Ectodermal cell (in vitro differentiated cells): ENCODE results near the gene OVOL1. TPM values are rescaled to one million over a fixed set of nuclear protein-coding genes. Genes with fewer than 3 reads are reported as not detected.
"Not testable (repeated sequence)": the region's sequence is repeated elsewhere in the genome, so short reads cannot be mapped to it uniquely, and the experiment has no call there.

Experiments
- H3K27ac ChIP-seq: 2 replicates; pipeline ENCODE4 v1.7.0; 2013; ENCODE audit warnings: mild to moderate bottlenecking, low read depth, low read length; ENCODE audit not compliant: insufficient read depth, poor library complexity, severe bottlenecking
- H3K27me3 ChIP-seq: 2 replicates; pipeline ENCODE4 v1.7.0; 2013; ENCODE audit warnings: mild to moderate bottlenecking, low read length; ENCODE audit not compliant: insufficient read depth, control insufficient read depth, poor library complexity, severe bottlenecking
- H3K36me3 ChIP-seq: one replicate; pipeline ENCODE4 v1.7.0; 2013; ENCODE audit warnings: low read length; ENCODE audit not compliant: control insufficient read depth, insufficient read depth
- H3K4me1 ChIP-seq: one replicate; pipeline ENCODE4 v1.7.0; 2013; ENCODE audit warnings: low read length; ENCODE audit not compliant: control insufficient read depth, insufficient read depth
- H3K4me3 ChIP-seq: 2 replicates; pipeline ENCODE4 v1.7.0; 2013; ENCODE audit warnings: low read depth, low read length, control low read depth; ENCODE audit not compliant: insufficient read depth
- H3K9me3 ChIP-seq: 2 replicates; pipeline ENCODE4 v1.7.0; 2013; ENCODE audit warnings: mild to moderate bottlenecking, low read length, moderate library complexity; ENCODE audit not compliant: control insufficient read depth
- WGBS, 2 experiments: methylation state at CpG; one replicate each; pipeline ENCODE4 v1.1.7; 2013; ENCODE audit warnings: missing lambda C conversion rate in 2 of 2; 5-methylcytosine and 5-hydroxymethylcytosine counted together
- polyA plus RNA-seq, 4 experiments: library from polyadenylated mRNA; stranded (reverse); fragments of 50-300 nt; gene quantifications; one replicate each; pipeline ENCODE4 v1.2.3, GENCODE V29; 2013

OVOL1 gene
- not detected for polyA plus RNA-seq (2013, experiment 1 of 4)
- not detected for polyA plus RNA-seq (2013, experiment 2 of 4)
- 0.11 TPM for polyA plus RNA-seq (2013, experiment 3 of 4)
- polyA plus RNA-seq (2013, experiment 4 of 4), result not detected

- Histone ChIP-seq H3K9me3 (no peaks in the 10 kb centered on the region), H3K4me1 (peaks cover 9% of the 10 kb centered on the region), H3K36me3 (no peaks in the 10 kb centered on the region), H3K4me3 (peak within 1 kb of the TSS; percentile 10), H3K27me3 (peaks cover 83% of the 10 kb centered on the region), H3K27ac (no peak within 1 kb of the TSS)
- WGBS, 2 experiments, result 1 to 2% methylated on average over 107 to 109 of the region's 112 CpGs
These were observed at the start of gene OVOL1 for GRCh38 chr11:65786786-65787636. OVOL1 (plus strand) TSS chr11:65787063; CDS start chr11:65787374, 311 bp downstream.

DNA sequence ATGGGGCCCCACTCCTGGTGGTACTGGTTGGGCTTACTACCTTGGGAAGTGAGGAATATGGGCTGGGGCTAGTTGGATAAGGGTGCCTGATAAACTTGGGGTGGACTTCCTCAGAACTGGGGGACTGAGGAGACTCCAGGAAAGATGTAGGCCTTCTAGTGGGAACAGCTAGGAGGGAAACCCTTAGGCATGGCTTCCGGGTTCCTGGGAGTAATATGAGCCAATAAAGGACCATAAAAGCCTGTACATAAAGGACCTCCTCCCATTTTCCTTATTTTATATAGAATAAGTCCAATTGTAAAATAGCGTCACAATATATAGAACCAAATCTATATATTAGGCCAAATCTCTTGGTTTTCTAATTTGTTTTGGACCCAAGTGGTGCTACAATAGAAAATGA is 47.8 kb upstream of the OVOL1 start:
- no peak overlapping the region for H3K27ac ChIP-seq
- no peaks in the 10 kb centered on the region for H3K36me3 ChIP-seq
- no peaks in the 10 kb centered on the region for H3K9me3 ChIP-seq
- 67 to 82% methylated on average over 1 of the region's 2 CpGs for WGBS, 2 experiments
- no peaks in the 10 kb centered on the region for H3K4me1 ChIP-seq
- no peaks in the 10 kb centered on the region for H3K27me3 ChIP-seq
- no peak overlapping the region for H3K4me3 ChIP-seq

DNA sequence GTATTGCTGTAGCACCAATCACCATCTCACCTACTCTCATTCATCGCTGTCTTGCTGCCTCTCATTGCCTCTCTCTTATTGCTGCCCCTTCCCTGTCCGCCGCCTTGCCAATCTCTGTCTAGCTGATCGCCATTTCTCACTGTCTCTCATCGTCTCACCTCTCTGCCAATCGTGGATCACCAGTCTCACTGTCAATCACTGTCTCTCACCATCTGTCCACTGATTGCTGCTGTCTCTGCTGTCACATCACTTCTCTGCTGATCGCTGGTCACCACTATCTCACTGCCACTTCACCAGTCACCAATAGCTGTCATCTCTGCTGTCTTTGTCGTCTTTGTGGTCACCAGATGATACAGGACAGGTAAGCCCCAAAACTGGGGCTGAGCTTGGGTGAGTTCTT is 45.7 kb upstream of the OVOL1 start:
- Histone ChIP-seq H3K36me3 (no peaks in the 10 kb centered on the region), H3K9me3 (no peaks in the 10 kb centered on the region), H3K4me3 (no peak overlapping the region), H3K27me3 (no peaks in the 10 kb centered on the region), H3K4me1 (no peaks in the 10 kb centered on the region), H3K27ac (no peak overlapping the region)
- 74 to 77% methylated on average over 8 of the region's 8 CpGs for WGBS, 2 experiments

GRCh38 chr11:65742353-65742752 is 44.5 kb upstream of the OVOL1 start:
- Histone ChIP-seq H3K4me1 (no peaks in the 10 kb centered on the region), H3K36me3 (no peaks in the 10 kb centered on the region), H3K4me3 (no peak overlapping the region), H3K27me3 (no peaks in the 10 kb centered on the region), H3K9me3 (no peaks in the 10 kb centered on the region), H3K27ac (no peak overlapping the region)
- WGBS, 2 experiments, result 85 to 92% methylated on average over 1 of the region's 1 CpG

GRCh38 chr11:65743681-65744025 is 43.2 kb upstream of the OVOL1 start:
- no peaks in the 10 kb centered on the region for H3K27me3 ChIP-seq
- whole genome bisulfite sequencing, 2 experiments, result 88 to 89% methylated on average over 10 of the region's 10 CpGs
- H3K36me3 ChIP-seq, result no peaks in the 10 kb centered on the region
- H3K4me1 ChIP-seq, result no peaks in the 10 kb centered on the region
- no peak overlapping the region for H3K4me3 ChIP-seq
- H3K9me3 ChIP-seq, result no peaks in the 10 kb centered on the region
- no peak overlapping the region for H3K27ac ChIP-seq

DNA sequence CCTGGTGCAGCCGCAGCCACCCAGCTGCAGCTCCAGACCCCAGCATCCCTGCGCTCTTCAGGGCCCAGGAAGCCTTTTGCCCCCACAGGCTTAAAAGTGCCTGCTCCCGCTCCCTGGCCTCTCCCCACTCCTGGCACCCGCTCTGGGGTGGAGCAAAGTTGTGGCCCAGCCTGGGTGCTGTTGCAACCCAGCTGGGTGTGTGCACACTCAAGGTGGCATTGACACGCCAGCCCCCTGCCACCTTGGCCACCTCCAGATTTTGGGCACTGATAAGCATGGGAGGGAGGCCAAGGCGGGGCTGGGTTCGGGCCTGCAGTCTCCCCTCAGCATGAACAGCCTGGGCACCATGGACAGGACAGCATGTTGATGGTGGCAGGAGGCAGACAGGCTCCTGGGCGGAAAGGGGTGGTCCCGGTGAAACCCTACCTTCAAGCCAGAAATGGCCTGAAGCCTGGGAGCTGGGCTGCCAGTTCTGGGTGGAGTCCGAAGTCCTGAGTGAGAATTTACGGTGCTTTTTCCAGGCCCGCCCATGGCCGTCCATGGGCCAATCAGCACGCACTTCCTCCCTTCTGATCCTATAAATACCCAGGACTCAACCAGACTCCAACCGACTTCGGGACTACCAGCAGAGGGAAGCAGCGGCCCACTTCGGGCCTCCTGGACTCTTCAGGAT is 42.7 kb upstream of the OVOL1 start:
- 83 to 86% methylated on average over 18 of the region's 18 CpGs for WGBS, 2 experiments
- Histone ChIP-seq H3K27ac (no peak overlapping the region), H3K4me3 (no peak overlapping the region), H3K4me1 (no peaks in the 10 kb centered on the region), H3K27me3 (peaks cover under 1% of the 10 kb centered on the region), H3K36me3 (no peaks in the 10 kb centered on the region), H3K9me3 (no peaks in the 10 kb centered on the region)

- Histone ChIP-seq H3K4me3 (no peak overlapping the region), H3K4me1 (no peaks in the 10 kb centered on the region), H3K9me3 (no peaks in the 10 kb centered on the region), H3K27ac (no peak overlapping the region), H3K36me3 (no peaks in the 10 kb centered on the region), H3K27me3 (peaks cover 5% of the 10 kb centered on the region)
- 87 to 90% methylated on average over 8 of the region's 8 CpGs for WGBS, 2 experiments
These were observed 42.2 kb upstream of the OVOL1 start for GRCh38 chr11:65744699-65745042.

DNA sequence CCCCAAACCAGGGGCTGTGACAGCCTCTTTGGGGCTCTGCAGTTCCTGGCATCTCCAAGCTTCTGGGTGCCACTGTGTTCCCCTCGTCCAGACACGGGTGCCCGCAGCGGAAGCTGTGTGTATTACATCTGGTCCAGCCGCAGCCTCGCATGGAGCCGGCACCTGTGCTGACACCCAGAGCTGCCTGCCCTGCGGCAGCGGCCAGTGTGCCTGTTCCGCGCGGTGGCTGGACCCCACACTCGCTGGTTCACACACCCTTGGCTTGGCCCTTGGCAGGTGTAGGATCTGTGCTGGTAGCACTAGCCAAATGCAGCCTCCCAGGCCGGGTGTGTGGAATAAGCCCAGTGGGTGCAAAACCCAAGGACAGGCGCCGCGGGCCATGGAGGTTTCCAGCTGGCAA is 41.8 kb upstream of the OVOL1 start:
- WGBS, 2 experiments, result 93 to 94% methylated on average over 17 of the region's 17 CpGs
- Histone ChIP-seq H3K27ac (no peak overlapping the region), H3K4me3 (no peak overlapping the region), H3K4me1 (no peaks in the 10 kb centered on the region), H3K36me3 (no peaks in the 10 kb centered on the region), H3K9me3 (no peaks in the 10 kb centered on the region), H3K27me3 (peaks cover 9% of the 10 kb centered on the region)

DNA sequence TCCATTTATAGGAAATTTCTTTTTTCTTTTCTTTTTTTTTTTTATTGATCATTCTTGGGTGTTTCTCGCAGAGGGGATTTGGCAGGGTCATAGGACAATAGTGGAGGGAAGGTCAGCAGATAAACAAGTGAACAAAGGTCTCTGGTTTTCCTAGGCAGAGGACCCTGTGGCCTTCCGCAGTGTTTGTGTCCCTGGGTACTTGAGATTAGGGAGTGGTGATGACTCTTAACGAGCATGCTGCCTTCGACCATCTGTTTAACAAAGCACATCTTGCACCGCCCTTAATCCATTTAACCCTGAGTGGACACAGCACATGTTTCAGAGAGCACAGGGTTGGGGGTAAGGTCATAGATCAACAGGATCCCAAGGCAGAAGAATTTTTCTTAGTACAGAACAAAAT is 24.7 kb upstream of the OVOL1 start:
- H3K27ac ChIP-seq, H3K9me3 ChIP-seq: not testable (repeated sequence)

DNA sequence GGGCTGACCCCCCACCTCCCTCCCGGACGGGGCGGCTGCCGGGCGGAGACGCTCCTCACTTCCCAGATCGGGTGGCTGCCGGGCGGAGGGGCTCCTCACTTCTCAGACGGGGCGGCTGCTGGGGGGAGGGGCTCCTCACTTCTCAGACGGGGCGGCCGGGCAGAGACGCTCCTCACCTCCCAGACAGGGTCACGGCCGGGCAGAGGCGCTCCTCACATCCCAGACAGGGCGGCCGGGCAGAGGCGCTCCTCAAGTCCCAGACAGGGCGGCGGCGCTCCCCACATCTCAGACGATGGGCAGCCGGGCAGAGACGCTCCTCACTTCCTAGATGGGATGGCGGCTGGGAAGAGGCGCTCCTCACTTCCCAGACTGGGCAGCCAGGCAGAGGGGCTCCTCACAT is 24.0 kb upstream of the OVOL1 start:
- H3K4me1 ChIP-seq, H3K9me3 ChIP-seq, H3K4me3 ChIP-seq, H3K36me3 ChIP-seq, H3K27ac ChIP-seq, H3K27me3 ChIP-seq: not testable (repeated sequence)
- 87 to 89% methylated on average over 22 to 24 of the region's 29 CpGs for WGBS, 2 experiments

More for the DNA sequence above, 24.7 kb upstream of the OVOL1 start:
- H3K36me3 ChIP-seq, H3K4me3 ChIP-seq, H3K27me3 ChIP-seq, H3K4me1 ChIP-seq: not testable (repeated sequence)
- 40 to 78% methylated on average over 2 to 3 of the region's 5 CpGs for WGBS, 2 experiments
